ENCODE measurements around the gene NECAB2. TPM values are rescaled to one million over a fixed set of nuclear protein-coding genes. Genes with fewer than 3 reads are reported as not detected.

The NECAB2 gene
- total and polyA plus RNA-seq, 7 donors: 0.34 to 3.1 (median 1.8) TPM; not detected in 4

DNA sequence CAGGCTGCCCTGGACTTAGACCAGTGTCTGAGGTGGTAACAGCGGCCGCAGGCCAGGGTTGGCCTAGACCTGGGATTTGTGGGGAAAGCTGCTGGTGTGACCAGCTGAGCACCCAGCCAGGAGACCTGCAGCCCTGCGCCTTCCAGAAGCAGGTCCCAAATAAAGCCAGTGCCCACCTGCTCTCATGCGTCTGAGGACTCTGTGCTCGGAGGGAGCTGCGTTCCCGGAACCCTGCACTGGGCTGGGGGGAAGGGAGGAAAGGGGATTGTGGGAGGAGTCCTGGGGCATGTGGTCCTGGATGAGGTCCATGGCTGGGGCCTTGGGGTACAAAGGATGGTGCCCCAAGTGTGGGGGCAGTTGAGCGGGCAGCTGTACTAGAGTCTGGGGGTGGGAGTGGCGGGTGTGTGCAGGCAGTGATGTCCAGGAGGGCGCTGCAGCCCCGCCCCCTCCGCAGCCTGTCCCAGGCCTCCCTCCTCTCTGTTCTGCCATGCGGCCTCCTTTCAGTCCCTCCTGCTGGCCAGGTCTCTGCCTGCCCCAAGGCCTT is 1.8 kb upstream of the NECAB2 start:
- no peaks in the 10 kb centered on the region for H3K9me3 ChIP-seq
- H3K36me3 ChIP-seq: peaks cover 0 to 45% (median 4%) of the 10 kb centered on the region in 4 donors
- no peak for TF ChIP-seq POLR2A (IDR thresholded peaks at IDR 0.05)
- TF ChIP-seq, protein P1, sequence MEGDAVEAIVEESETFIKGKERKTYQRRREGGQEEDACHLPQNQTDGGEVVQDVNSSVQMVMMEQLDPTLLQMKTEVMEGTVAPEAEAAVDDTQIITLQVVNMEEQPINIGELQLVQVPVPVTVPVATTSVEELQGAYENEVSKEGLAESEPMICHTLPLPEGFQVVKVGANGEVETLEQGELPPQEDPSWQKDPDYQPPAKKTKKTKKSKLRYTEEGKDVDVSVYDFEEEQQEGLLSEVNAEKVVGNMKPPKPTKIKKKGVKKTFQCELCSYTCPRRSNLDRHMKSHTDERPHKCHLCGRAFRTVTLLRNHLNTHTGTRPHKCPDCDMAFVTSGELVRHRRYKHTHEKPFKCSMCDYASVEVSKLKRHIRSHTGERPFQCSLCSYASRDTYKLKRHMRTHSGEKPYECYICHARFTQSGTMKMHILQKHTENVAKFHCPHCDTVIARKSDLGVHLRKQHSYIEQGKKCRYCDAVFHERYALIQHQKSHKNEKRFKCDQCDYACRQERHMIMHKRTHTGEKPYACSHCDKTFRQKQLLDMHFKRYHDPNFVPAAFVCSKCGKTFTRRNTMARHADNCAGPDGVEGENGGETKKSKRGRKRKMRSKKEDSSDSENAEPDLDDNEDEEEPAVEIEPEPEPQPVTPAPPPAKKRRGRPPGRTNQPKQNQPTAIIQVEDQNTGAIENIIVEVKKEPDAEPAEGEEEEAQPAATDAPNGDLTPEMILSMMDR (IDR thresholded peaks at IDR 0.05): no peak
- no peak for TF ChIP-seq EP300 (IDR thresholded peaks at IDR 0.05)
- TF ChIP-seq POLR2AphosphoS5 (IDR thresholded peaks at IDR 0.05): no peak
- intact Hi-C loops (cut with DNase I): loop anchor here (5.0 kb wide), 1 partner anchor 226 kb away; the partner anchor contains the start of gene ADAD2
- no peak overlapping the region for H3K4me3 ChIP-seq
- peaks cover 0 to 10% (median 4%) of the 10 kb centered on the region in 4 donors for H3K4me1 ChIP-seq
- 92% methylated on average over 13 of the region's 13 CpGs for WGBS, 2 donors
- DNase-seq: no peak
- H3K27me3 ChIP-seq: peaks cover 8 to 18% (median 13%) of the 10 kb centered on the region in 3 donors
- H3K27ac ChIP-seq: no peak overlapping the region

DNA sequence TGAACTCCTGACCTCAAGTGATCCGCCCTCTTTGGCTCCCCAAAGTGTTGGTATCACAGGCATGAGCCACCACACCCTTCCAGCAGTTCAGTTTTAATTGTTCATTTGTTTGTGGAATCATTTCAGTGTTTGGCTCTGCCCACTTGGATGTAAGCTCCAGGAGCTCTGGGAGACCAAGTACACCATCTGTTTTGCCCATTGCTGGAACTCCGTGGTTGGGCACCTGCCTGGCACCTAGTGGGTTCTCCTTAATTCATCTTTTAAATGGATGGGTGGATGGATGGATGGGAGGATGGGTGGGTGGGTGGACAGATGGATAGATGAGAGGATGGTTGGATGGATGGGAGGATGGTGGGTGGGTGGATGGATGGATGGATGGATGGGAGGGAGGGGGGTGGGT is 953 bp upstream of the NECAB2 start:
- H3K27ac ChIP-seq: no peak overlapping the region
- 36 to 83% methylated on average over 2 of the region's 2 CpGs for WGBS, 2 donors
- peaks cover 8 to 18% (median 13%) of the 10 kb centered on the region in 3 donors for H3K27me3 ChIP-seq
- no peaks in the 10 kb centered on the region for H3K9me3 ChIP-seq
- H3K4me1 ChIP-seq: peaks cover 0 to 10% (median 4%) of the 10 kb centered on the region in 4 donors
- no peak overlapping the region for H3K4me3 ChIP-seq
- intact Hi-C loops (cut with DNase I): loop anchor here (5.0 kb wide), 1 partner anchor 225 kb away; the partner anchor contains the start of gene ADAD2
- DNase-seq: no peak
- H3K36me3 ChIP-seq: peaks cover 0 to 36% (median 4%) of the 10 kb centered on the region in 4 donors
- TF ChIP-seq POLR2A (IDR thresholded peaks at IDR 0.05): no peak
- TF ChIP-seq EP300 (IDR thresholded peaks at IDR 0.05): no peak
- TF ChIP-seq, protein P1 (IDR thresholded peaks at IDR 0.05): no peak
- no peak for TF ChIP-seq POLR2AphosphoS5 (IDR thresholded peaks at IDR 0.05)

DNA sequence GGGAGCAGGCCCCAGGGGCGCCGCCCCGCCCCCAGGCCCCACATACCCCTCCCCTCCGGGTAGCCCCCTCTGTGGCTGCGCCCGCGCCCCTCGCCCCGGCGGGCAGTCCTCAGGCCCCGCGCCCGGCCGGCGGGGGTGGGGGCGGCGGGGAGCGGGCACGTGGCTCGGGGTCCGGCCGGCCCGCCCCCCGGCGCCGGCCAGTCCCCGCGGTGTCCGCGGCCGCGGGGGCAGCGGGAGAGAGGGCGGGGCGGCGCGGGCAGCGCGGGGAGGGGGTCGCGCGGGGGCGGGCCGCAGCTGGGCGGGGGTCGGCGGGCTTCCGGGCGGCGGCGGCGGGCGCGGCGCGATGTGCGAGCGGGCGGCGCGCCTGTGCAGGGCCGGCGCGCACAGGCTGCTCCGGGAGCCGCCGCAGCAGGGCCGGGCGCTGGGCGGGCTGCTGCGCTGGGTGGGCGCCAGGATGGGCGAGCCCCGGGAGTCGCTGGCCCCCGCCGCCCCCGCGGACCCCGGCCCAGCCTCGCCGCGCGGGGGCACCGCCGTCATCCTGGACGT is 335 bp downstream of the NECAB2 start:
- no peak for TF ChIP-seq EP300 (IDR thresholded peaks at IDR 0.05)
- TF ChIP-seq POLR2A (IDR thresholded peaks at IDR 0.05): no peak
- TF ChIP-seq, protein P1 (IDR thresholded peaks at IDR 0.05): no peak
- no peak for TF ChIP-seq POLR2AphosphoS5 (IDR thresholded peaks at IDR 0.05)
- Histone ChIP-seq H3K36me3 (peaks cover 0 to 23% (median under 1%) of the 10 kb centered on the region in 4 donors), H3K9me3 (no peaks in the 10 kb centered on the region), H3K4me3 (peak overlapping the region in 3 of 4 donors; percentile 32 to 51 (median 48)), H3K27me3 (peaks cover 8 to 18% (median 13%) of the 10 kb centered on the region in 3 donors), H3K27ac (no peak overlapping the region), H3K4me1 (peaks cover 0 to 10% (median 4%) of the 10 kb centered on the region in 4 donors)
- 1 to 2% methylated on average over 87 of the region's 87 CpGs for WGBS, 2 donors
- intact Hi-C loops (cut with DNase I): loop anchor here (5.0 kb wide), 1 partner anchor 224 kb away; the partner anchor contains the start of gene ADAD2
- no peak for DNase-seq

DNA sequence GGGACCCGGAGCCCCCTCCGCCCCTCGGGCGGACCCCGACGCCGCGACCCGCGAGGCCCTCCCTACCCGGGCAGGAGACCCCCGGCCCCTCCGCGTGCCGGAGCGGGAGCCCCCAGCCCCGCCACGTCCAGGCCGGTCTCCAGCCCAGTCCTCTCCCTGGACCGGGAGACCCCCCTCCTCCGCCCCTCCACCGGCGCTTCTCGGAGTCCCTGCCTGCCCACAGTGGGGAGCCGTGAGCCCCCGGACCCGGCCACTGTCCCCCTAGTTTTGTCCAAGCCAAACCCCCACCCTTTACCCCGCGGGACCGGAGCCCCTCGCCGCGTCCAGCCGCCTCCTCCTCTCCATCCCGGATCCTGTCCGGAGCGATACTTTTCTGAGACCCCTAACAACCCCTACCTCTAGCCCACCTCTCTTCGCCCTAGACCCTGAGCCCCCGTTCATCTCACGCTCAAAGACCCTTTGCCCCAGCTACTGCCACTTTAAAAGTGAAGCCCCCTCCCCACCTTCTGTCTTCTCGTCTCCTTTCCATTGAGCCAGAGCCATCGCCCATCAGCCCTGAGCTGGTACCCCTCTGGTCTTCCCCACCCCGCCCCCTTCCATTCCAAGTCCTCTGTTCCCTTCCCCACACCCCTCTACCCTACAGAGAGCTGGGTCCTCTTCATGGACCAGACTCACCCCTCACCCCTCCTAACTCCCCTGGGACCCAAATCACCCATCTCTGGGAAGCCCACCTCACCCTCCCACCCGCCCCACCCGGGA is 1.0 kb downstream of the NECAB2 start:
- 10 to 16% methylated on average over 45 of the region's 45 CpGs for WGBS, 2 donors
- peak overlapping the region in 1 of 4 donors; percentile 22 for H3K4me3 ChIP-seq
- H3K27ac ChIP-seq: no peak overlapping the region
- peaks cover 0 to 18% (median 0%) of the 10 kb centered on the region in 4 donors for H3K36me3 ChIP-seq
- H3K27me3 ChIP-seq: peaks cover 8 to 18% (median 13%) of the 10 kb centered on the region in 3 donors
- no peaks in the 10 kb centered on the region for H3K9me3 ChIP-seq
- DNase-seq: no peak
- H3K4me1 ChIP-seq: peaks cover 0 to 10% (median 4%) of the 10 kb centered on the region in 4 donors
- intact Hi-C loops (cut with DNase I): loop anchor here (5.0 kb wide), 1 partner anchor 223 kb away; the partner anchor contains the start of gene ADAD2
- TF ChIP-seq, protein P1 (IDR thresholded peaks at IDR 0.05): no peak
- TF ChIP-seq EP300 (IDR thresholded peaks at IDR 0.05) (no peak), POLR2A (IDR thresholded peaks at IDR 0.05) (no peak)
